Astrocyte (in vitro differentiated cells and primary cell): Measurements from ENCODE around the gene PSG1. TPM values are rescaled to one million over a fixed set of nuclear protein-coding genes. Genes with fewer than 3 reads are reported as not detected.
"Not testable (repeated sequence)": the region's sequence is repeated elsewhere in the genome, so short reads cannot be mapped to it uniquely, and the experiment has no call there.

Experiments
- DNase-seq: peaks from one replicate; pipeline ENCODE4 v3.0.0-alpha.2; 2010; ENCODE audit warnings: low read depth
- FAIRE-seq: peaks from 2 replicates; lab custom pipeline; 2011; peaks lifted over from hg19 to GRCh38; lab: Jason Lieb, UNC
- H2AFZ ChIP-seq: 2 replicates; pipeline ENCODE4 v1.6.0; 2012; ENCODE audit warnings: low read depth, low read length, inconsistent platforms
- H3K27ac ChIP-seq: 2 replicates; pipeline ENCODE4 v1.5.1; 2011; ENCODE audit warnings: low read depth, low read length, inconsistent platforms
- H3K27me3 ChIP-seq: 2 replicates; pipeline ENCODE4 v1.6.0; 2011; ENCODE audit warnings: low read length, inconsistent platforms; ENCODE audit not compliant: insufficient read depth
- H3K36me3 ChIP-seq: 2 replicates; pipeline ENCODE4 v1.5.1; 2011; ENCODE audit warnings: low read length, inconsistent platforms; ENCODE audit not compliant: insufficient read depth
- H3K4me1 ChIP-seq: 2 replicates; pipeline ENCODE4 v1.5.1; 2011; ENCODE audit warnings: low read length, inconsistent platforms; ENCODE audit not compliant: insufficient read depth
- H3K4me2 ChIP-seq: 2 replicates; pipeline ENCODE4 v1.6.0; 2012; ENCODE audit warnings: low read length, inconsistent platforms
- H3K4me3 ChIP-seq: 2 replicates; pipeline ENCODE4 v1.5.1; 2011; ENCODE audit warnings: low read depth, mild to moderate bottlenecking, low read length, inconsistent platforms; ENCODE audit not compliant: insufficient read depth
- H3K79me2 ChIP-seq: 2 replicates; pipeline ENCODE4 v1.6.0; 2012; ENCODE audit warnings: mild to moderate bottlenecking, low read length, inconsistent platforms; ENCODE audit not compliant: insufficient read depth
- H3K9ac ChIP-seq: 2 replicates; pipeline ENCODE4 v1.6.0; 2012; ENCODE audit warnings: mild to moderate bottlenecking, low read length, inconsistent platforms
- H3K9me3 ChIP-seq: 2 replicates; pipeline ENCODE4 v1.5.1; 2012; ENCODE audit warnings: low read depth, mild to moderate bottlenecking, low read length, inconsistent platforms; ENCODE audit not compliant: insufficient read depth
- H4K20me1 ChIP-seq: 2 replicates; pipeline ENCODE4 v1.6.0; 2012; ENCODE audit warnings: low read length, inconsistent platforms; ENCODE audit not compliant: insufficient read depth
- H3K27ac Mint-ChIP-seq: one replicate; pipeline ENCODE4 v1.8.0; 2021; ENCODE audit warnings: mild to moderate bottlenecking, mixed read lengths; ENCODE audit not compliant: unreplicated experiment
- H3K27me3 Mint-ChIP-seq: one replicate; pipeline ENCODE4 v1.8.0; 2021; ENCODE audit warnings: low read depth, mixed read lengths; ENCODE audit not compliant: unreplicated experiment
- H3K36me3 Mint-ChIP-seq: one replicate; pipeline ENCODE4 v1.8.0; 2021; ENCODE audit warnings: low read depth, mixed read lengths; ENCODE audit not compliant: unreplicated experiment
- H3K4me1 Mint-ChIP-seq: one replicate; pipeline ENCODE4 v1.8.0; 2021; ENCODE audit warnings: low read depth, mixed read lengths; ENCODE audit not compliant: unreplicated experiment
- H3K4me3 Mint-ChIP-seq: one replicate; pipeline ENCODE4 v1.8.0; 2021; ENCODE audit warnings: mild to moderate bottlenecking, moderate library complexity, mixed read lengths; ENCODE audit not compliant: unreplicated experiment
- H3K9me3 Mint-ChIP-seq: one replicate; pipeline ENCODE4 v1.8.0; 2021; ENCODE audit warnings: mild to moderate bottlenecking, mixed read lengths; ENCODE audit not compliant: unreplicated experiment
- total RNA-seq: library from RNA; stranded (reverse); gene quantifications from 2 replicates; pipeline ENCODE4 v1.2.1, GENCODE V29; 2021

Gene PSG1
- total RNA-seq, 1 donor from 2014 or later: 0.52 TPM

DNA sequence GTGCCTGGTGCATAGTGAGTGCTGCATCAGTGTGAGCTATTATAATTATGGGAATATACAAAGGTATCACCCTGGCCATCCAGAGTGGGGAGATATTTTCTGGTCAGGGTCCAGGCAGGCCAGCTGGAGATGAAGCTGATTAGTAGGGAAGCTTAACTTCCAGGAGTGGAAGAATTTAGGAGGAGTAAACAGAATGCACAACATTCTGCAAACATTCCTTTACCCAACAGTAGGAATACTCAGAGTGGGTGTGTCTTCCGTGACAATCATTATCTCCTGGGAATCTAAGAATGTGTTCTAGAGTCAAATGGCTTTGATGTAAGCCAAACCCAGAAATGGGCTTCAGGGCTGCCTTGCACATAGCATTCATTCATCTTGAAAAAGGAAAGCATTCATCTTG is 19.1 kb upstream of the PSG1 start:
- H3K4me1 Mint-ChIP-seq, H3K4me2 ChIP-seq, H3K4me3 ChIP-seq, H3K79me2 ChIP-seq, H3K27ac Mint-ChIP-seq, H3K9me3 ChIP-seq, H3K36me3 Mint-ChIP-seq, FAIRE-seq, H3K27ac ChIP-seq, H3K4me1 ChIP-seq, H3K4me3 Mint-ChIP-seq, H4K20me1 ChIP-seq, H3K9me3 Mint-ChIP-seq, H3K27me3 ChIP-seq, H3K9ac ChIP-seq, H3K27me3 Mint-ChIP-seq, H2AFZ ChIP-seq, H3K36me3 ChIP-seq: not testable (repeated sequence)
- DNase-seq: peak; percentile 16

DNA sequence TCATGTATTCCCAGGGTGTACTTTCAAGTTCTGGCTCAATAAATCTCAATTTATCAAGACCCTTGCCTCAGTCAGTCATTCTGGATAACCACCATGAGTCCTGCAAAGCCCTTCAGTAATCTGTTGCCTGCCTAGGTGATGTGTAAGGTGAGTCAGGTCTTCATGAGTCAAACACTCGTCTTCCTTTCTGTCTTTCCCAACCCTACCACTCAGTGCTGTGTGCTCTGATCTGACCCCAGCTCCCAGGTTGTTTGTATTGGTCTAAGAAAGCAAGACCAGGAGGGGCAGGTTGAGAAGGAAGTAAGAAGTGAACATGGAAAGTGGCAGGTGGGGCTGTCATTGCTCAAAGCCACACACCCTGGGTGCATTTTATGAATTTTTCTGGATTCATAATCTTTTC is 18.2 kb upstream of the PSG1 start:
- H3K4me1 ChIP-seq, H3K36me3 ChIP-seq, H3K36me3 Mint-ChIP-seq, H3K4me2 ChIP-seq, H3K9me3 ChIP-seq, H3K4me3 ChIP-seq, H3K9me3 Mint-ChIP-seq, FAIRE-seq, H2AFZ ChIP-seq, H3K27me3 Mint-ChIP-seq, H3K9ac ChIP-seq, H4K20me1 ChIP-seq, H3K27me3 ChIP-seq, H3K27ac ChIP-seq, H3K4me1 Mint-ChIP-seq, H3K4me3 Mint-ChIP-seq, H3K79me2 ChIP-seq, DNase-seq, H3K27ac Mint-ChIP-seq: not testable (repeated sequence)

DNA sequence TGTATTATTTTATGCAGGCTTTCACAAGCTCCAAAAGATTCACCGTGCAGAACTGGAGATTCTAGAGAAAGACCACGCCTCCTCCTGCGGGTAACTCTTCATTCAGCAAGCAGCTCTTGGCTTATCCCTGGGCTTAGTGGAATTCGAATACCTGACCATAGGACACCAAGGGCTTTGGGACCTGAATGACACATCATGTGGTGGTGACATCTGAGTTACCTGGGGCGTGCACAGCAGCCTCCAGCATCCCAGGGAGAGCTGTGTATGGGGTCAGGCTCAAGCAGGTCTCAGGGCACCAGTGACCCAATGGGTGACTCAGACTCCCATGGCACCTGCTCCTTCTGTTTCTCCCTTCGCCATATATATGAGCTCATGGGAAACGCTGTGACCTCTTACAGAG is 10.9 kb upstream of the PSG1 start:
- H3K4me1 Mint-ChIP-seq, H2AFZ ChIP-seq, H3K79me2 ChIP-seq, H3K9me3 ChIP-seq, H3K4me1 ChIP-seq, FAIRE-seq, H3K27me3 ChIP-seq, H3K4me2 ChIP-seq, H3K4me3 ChIP-seq, DNase-seq, H3K36me3 Mint-ChIP-seq, H3K9me3 Mint-ChIP-seq, H3K4me3 Mint-ChIP-seq, H4K20me1 ChIP-seq, H3K27me3 Mint-ChIP-seq, H3K27ac Mint-ChIP-seq, H3K36me3 ChIP-seq, H3K27ac ChIP-seq, H3K9ac ChIP-seq: not testable (repeated sequence)

DNA sequence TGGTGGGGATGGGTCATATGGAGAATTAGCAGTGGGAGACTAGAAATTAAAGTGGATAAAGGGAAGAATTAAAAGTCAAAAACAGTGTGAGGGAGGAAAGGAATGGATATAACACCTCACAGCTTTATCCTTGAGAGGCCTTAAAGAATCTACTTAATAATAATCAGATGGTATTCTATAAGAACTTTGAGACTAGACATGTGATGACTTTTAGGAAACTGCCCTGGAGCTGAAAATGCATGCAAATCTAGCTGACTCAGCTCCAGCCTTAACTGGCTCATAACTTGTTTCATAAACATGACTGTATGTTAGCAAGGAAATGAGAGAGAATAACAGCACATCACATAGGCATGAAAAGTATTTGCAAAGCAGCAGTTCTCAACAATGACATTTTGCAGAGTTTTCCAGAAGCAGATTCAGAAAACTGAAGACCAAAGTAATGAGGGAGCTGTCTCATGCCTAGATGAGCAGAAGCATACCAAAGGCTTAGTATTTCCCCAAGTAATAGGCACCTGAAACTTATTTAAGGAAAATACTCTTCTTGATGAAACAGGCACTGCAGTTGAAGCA is 8.4 kb upstream of the PSG1 start:
- H3K9me3 ChIP-seq, H3K79me2 ChIP-seq, H3K27ac Mint-ChIP-seq, H3K4me3 ChIP-seq, H3K4me1 Mint-ChIP-seq, H3K27me3 Mint-ChIP-seq, H4K20me1 ChIP-seq, H2AFZ ChIP-seq, H3K27me3 ChIP-seq, H3K36me3 Mint-ChIP-seq, H3K9ac ChIP-seq, H3K4me1 ChIP-seq, DNase-seq, H3K4me3 Mint-ChIP-seq, H3K36me3 ChIP-seq: not testable (repeated sequence)
- Histone ChIP-seq H3K4me2 (peak overlapping the region; percentile 33), H3K27ac (peak overlapping the region; percentile 26)
- H3K9me3 Mint-ChIP-seq: peaks cover 11% of the 10 kb centered on the region
- FAIRE-seq: peak; percentile 5

DNA sequence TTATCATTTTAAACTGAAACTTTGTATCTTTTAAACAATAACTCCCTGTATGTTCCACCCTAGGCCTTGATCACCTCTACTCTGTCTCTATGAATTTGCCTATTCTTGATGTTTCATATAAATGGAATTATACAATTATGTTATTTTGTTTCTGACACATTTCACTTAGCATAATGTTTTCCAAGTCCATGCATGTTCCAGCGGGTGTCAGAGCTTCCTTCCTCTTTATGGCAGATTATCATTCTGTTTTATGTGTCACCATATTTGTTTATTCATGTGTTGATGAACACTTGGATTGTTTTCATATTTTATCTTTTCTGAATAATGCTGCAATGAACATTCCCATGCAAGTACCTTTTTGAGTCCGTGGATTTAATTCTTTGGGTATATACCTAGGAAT is 3.2 kb upstream of the PSG1 start:
- not testable (repeated sequence) for H3K27me3 ChIP-seq, DNase-seq, H3K27me3 Mint-ChIP-seq, H3K9ac ChIP-seq, H4K20me1 ChIP-seq, H3K9me3 ChIP-seq, H3K4me3 Mint-ChIP-seq, H2AFZ ChIP-seq, H3K4me1 Mint-ChIP-seq, H3K4me3 ChIP-seq, H3K36me3 Mint-ChIP-seq, H3K27ac ChIP-seq, H3K4me1 ChIP-seq, H3K36me3 ChIP-seq, H3K79me2 ChIP-seq, H3K4me2 ChIP-seq, H3K27ac Mint-ChIP-seq, FAIRE-seq
- peaks cover 19% of the 10 kb centered on the region for H3K9me3 Mint-ChIP-seq

DNA sequence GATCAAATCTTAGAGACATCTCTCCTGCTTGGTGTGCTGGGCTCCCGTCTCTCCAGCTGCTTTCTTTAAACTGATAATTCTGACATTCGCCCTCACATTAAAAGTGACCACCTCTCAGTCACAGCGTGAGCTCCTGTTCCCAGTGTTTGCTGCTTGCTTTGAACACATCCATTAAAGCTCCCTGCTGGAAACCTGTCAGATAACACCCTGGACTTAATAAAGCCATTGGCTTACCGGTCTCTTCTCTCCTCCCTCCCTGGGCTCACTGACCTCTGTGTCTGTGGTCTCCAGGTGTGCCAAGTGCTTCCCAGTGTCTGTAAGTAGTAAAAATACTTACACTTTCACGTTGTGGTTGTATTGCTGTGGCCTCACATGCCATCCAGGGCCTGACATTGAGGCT is 2.5 kb upstream of the PSG1 start:
- not testable (repeated sequence) for H3K36me3 Mint-ChIP-seq

More for the DNA sequence above, 2.5 kb upstream of the PSG1 start:
- H3K4me3 Mint-ChIP-seq, H3K4me3 ChIP-seq, H3K9me3 ChIP-seq, H3K9ac ChIP-seq, H3K4me1 Mint-ChIP-seq, DNase-seq, H3K36me3 ChIP-seq, FAIRE-seq, H3K4me2 ChIP-seq, H3K79me2 ChIP-seq, H3K27me3 Mint-ChIP-seq, H3K27ac Mint-ChIP-seq, H2AFZ ChIP-seq, H4K20me1 ChIP-seq, H3K27me3 ChIP-seq, H3K27ac ChIP-seq, H3K4me1 ChIP-seq: not testable (repeated sequence)
- peaks cover 17% of the 10 kb centered on the region for H3K9me3 Mint-ChIP-seq
